T-helper 9 cell (primary cell): ENCODE results near the gene ADCY4.

Source experiments
- DNase-seq: peaks from one replicate; pipeline ENCODE4 v3.0.0-alpha.2; 2020

The ADCY4 gene

DNA sequence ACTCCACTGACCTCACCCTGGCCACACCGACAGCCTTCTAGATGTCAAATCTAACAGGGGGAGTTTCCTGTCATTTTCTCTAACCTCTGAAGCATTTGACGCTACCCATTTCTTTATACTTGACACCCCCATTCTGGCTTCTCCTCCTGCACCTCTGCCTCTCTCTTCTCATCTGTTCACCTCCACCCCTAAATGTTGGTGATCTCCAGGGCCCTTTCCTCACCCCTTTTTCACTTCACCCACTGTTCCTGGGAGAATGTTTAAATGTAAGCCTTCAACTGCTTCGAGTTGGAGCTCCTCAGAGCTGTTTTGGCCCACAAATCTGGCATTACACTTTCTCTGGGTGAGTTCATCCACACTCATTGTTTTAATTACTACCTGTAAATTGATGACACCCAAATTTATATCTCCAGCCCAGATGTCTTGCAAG is 63.0 kb downstream of the ADCY4 start:
- no peak for DNase-seq

DNA sequence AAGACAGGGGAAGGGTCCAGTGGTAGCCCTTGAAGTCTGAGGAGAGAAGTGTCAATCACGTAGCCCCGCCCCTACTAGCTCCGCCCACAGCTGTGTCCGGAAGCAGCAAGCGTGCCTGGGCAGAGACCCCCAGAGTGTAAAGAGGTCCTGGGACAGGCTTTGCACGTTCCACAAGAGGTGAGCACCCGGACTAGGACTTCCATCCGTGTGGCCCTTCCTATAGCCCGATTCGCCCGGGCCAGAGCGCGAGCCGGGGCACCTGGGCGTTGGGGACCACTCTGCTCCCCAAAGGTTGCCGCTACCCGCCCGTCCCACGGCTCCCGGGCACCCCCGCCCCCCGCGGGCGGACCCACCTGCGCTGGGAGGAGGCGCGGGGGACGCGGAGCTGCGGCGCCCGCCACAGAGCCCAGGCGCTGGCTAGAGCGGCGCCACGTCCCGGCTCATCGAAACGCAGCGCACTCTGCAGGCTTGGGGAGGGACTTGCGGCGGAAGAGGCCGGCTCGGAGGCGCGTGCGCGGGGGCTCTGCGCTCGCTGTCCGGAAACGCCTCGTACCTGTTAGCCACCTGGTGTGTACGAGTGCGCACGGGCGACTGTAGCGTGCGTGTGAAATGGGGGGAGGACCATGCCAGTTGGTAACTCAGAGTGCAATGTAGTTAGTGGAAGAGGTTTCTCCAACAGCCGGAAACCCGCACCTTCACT is 63.6 kb downstream of the ADCY4 start, which contains the start of gene RABGGTA:
Gene RABGGTA, minus strand, starts transcription at position 464 of the 700 bp plus-strand sequence. CDS start 482 bp downstream, outside the sequence.
- peak; percentile 86 for DNase-seq

DNA sequence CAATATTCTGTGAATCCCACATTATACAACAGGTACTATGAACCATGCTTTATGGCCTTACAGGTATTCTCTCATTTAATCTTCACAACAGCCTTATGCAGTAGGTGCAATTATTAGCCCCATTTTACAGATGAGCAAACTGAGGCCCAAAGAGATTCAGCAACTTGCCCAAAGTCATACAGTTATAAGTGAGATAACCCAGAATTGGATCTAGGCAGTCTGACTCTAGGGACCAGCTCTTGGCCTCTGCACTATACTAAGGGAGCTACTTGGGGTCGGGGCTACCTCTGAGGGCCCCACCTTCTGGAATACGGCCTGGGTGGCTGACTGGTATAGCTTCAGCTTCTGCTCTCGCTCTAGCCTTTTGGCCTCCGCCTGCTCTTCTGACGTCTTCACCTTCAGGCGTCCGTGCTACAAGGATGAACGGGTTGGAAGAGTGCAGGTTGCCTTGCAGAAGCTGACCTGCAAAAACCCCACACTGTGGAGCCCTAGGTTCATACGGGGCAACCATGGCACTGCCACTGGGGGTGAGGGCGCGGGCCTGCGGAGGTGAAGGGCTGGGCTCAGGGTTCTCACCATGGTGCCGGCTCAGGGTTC is 64.2 kb downstream of the ADCY4 start:
- no peak for DNase-seq

DNA sequence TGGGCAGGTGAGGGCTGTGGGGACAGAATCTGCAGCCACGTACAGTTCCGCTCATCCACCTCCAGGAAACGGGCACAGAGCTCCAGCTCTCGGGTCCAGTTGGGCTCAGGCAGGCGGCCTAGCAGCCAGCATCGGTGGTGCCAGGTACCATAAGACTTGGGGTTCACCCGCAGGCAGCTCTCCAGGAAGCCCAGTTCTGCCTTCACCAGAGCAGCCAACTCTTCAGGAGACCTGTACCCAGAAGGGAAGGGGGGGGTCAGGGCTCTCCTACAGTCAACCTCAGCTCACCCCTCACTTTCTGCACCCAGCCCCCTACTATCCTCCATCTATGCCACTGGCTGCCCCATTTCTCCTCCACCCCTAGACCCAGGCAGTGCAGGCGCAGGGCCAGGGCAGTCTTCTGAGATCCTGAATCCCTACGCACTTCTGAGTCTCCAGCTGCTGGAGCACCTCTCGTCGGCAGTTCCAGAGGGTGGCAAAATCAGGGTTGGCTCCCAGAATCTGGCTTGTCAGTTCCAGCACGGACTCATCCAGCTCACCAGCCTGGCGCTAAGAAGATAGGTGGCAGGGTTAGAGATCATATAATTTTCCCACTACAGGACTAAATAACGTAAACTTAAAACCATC is 64.8 kb downstream of the ADCY4 start:
- no peak for DNase-seq

DNA sequence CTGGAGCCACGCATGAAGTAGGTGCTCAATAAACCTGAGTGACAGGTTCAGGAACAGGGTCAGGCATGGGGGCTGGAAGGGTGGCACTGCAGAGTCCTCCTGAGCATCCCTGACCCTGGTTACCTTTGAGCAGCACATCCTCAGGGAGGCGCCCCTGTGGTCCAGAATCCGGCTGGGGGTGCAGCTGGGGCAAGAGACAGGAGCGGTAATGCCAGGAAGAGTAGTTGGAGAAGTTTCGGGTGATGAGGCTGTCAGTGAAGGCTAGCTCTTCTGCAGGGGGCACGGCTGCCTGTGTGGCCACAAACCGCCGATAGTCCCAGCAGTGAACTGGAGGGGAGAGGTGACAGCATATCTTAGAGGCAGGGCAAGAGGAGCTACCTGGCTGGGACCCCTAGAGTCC is 65.5 kb downstream of the ADCY4 start:
- no peak for DNase-seq
